IMR-90 (cell line): ENCODE results near the gene ZBTB40. TPM values are rescaled to one million over a fixed set of nuclear protein-coding genes. Genes with fewer than 3 reads are reported as not detected.

ENCODE experiments used
- ATAC-seq: fragments of 200-7000 bp; cut with Tn5 transposase; 2 replicates; pipeline ENCODE4 v1.9.1; 2020; ENCODE audit warnings: low read depth, mild to moderate bottlenecking, moderate library complexity
- BruUV-seq: library from RNA; stranded (reverse); fragments of 400-500 nt; replicated peaks from 2 replicates; lab custom pipeline; 2021; lab: Mats Ljungman, UMichigan
- CTCF ChIA-PET: fragments of 300-600 bp; formaldehyde crosslinking; extraction: SDS; loops from one replicate; lab custom pipeline; 2021; ENCODE audit warnings: antibody characterized with exemption; lab: Yijun Ruan, JAX
- POLR2A ChIA-PET: fragments of 300-600 bp; sonication (Branson Sonifier 250); formaldehyde crosslinking; loops from one replicate; lab custom pipeline; 2022; ENCODE audit warnings: antibody characterized with exemption; ENCODE audit not compliant: unreplicated experiment; lab: Charles Lee
- DNase-seq: peaks from one replicate; pipeline ENCODE4 v3.0.0; 2013
- H2AFZ ChIP-seq: replicated peaks from 2 replicates; pipeline ENCODE3; 2013; ENCODE audit warnings: low read length, mild to moderate bottlenecking; ENCODE audit not compliant: poor library complexity
- H2AK5ac ChIP-seq: 2 replicates; pipeline ENCODE4 v1.6.1; 2013; ENCODE audit warnings: low read depth, low read length, inconsistent platforms
- H2AK9ac ChIP-seq: replicated peaks from 2 replicates; pipeline ENCODE3; 2013; ENCODE audit warnings: mild to moderate bottlenecking, low read depth, low read length, moderate library complexity; ENCODE audit not compliant: poor library complexity
- H2BK120ac ChIP-seq: 2 replicates; pipeline ENCODE4 v1.6.1; 2013; ENCODE audit warnings: low read depth, low read length, inconsistent platforms
- H2BK15ac ChIP-seq: 3 replicates; pipeline ENCODE4 v1.6.1; 2013; ENCODE audit warnings: low read depth, low read length, inconsistent platforms
- H2BK20ac ChIP-seq: 2 replicates; pipeline ENCODE4 v1.6.1; 2013; ENCODE audit warnings: low read depth, mild to moderate bottlenecking, inconsistent platforms, low read length, moderate library complexity
- H2BK5ac ChIP-seq: 2 replicates; pipeline ENCODE4 v1.6.1; 2013; ENCODE audit warnings: mild to moderate bottlenecking, low read depth, low read length, inconsistent platforms; ENCODE audit not compliant: poor library complexity, severe bottlenecking
- H3K14ac ChIP-seq: replicated peaks from 2 replicates; pipeline ENCODE4 v1.6.1; 2013; ENCODE audit warnings: low read depth, low read length, inconsistent platforms
- H3K18ac ChIP-seq: 2 replicates; pipeline ENCODE4 v1.6.1; 2013; ENCODE audit warnings: low read depth, low read length, control low read depth
- H3K23ac ChIP-seq: 2 replicates; pipeline ENCODE4 v1.6.1; 2013; ENCODE audit warnings: low read depth, low read length, inconsistent platforms
- H3K27ac ChIP-seq: 2 replicates; pipeline ENCODE4 v1.5.1; 2013; ENCODE audit warnings: mild to moderate bottlenecking, control low read depth, low read length; ENCODE audit not compliant: insufficient read depth
- H3K27me3 ChIP-seq: 2 replicates; pipeline ENCODE4 v1.6.1; 2013; ENCODE audit warnings: low read length; ENCODE audit not compliant: control insufficient read depth, insufficient read depth
- H3K36me3 ChIP-seq: 2 replicates; pipeline ENCODE4 v1.6.1; 2013; ENCODE audit warnings: low read length, mixed read lengths; ENCODE audit not compliant: control insufficient read depth, insufficient read depth
- H3K4ac ChIP-seq: 2 replicates; pipeline ENCODE4 v1.6.1; 2013; ENCODE audit warnings: low read depth, low read length, inconsistent platforms
- H3K4me1 ChIP-seq: 2 replicates; pipeline ENCODE4 v1.6.1; 2013; ENCODE audit warnings: low read length, mixed read lengths; ENCODE audit not compliant: control insufficient read depth, insufficient read depth
- H3K4me2 ChIP-seq: 2 replicates; pipeline ENCODE4 v1.6.1; 2013; ENCODE audit warnings: low read depth, mild to moderate bottlenecking, control low read depth, low read length, moderate library complexity
- H3K4me3 ChIP-seq: 2 replicates; pipeline ENCODE4 v1.5.1; 2013; ENCODE audit warnings: low read depth, mild to moderate bottlenecking, control low read depth, low read length, moderate library complexity; ENCODE audit not compliant: insufficient read depth
- H3K56ac ChIP-seq: 2 replicates; pipeline ENCODE4 v1.6.1; 2013; ENCODE audit warnings: low read length, inconsistent platforms; ENCODE audit not compliant: insufficient read depth; ENCODE audit errors: extremely low read depth
- H3K79me1 ChIP-seq, 2 experiments: 2 replicates each; pipeline ENCODE4 v1.6.1; 2013; ENCODE audit warnings: low read length in 2 of 2, inconsistent platforms in 1 of 2, low read depth in 1 of 2
- H3K9ac ChIP-seq: 2 replicates; pipeline ENCODE4 v1.6.1; 2013; ENCODE audit warnings: low read depth, low read length, control low read depth
- H3K9me1 ChIP-seq: 2 replicates; pipeline ENCODE4 v1.6.1; 2013; ENCODE audit warnings: low read length, inconsistent platforms; ENCODE audit not compliant: insufficient read depth
- H3K9me3 ChIP-seq: 2 replicates; pipeline ENCODE4 v1.6.1; 2013; ENCODE audit warnings: low read length; ENCODE audit not compliant: control insufficient read depth, insufficient read depth
- H4K20me1 ChIP-seq: 2 replicates; pipeline ENCODE4 v1.6.1; 2013; ENCODE audit warnings: low read length, inconsistent platforms; ENCODE audit not compliant: insufficient read depth
- H4K5ac ChIP-seq: 2 replicates; pipeline ENCODE4 v1.6.1; 2013; ENCODE audit warnings: mild to moderate bottlenecking, low read depth, low read length, control low read depth
- H4K8ac ChIP-seq, 2 experiments: 2 replicates each; pipeline ENCODE4 v1.6.1; 2013; ENCODE audit warnings: low read depth in 2 of 2, low read length in 2 of 2, control low read depth in 1 of 2, inconsistent platforms in 1 of 2
- H4K91ac ChIP-seq: 2 replicates; pipeline ENCODE4 v1.6.1; 2013; ENCODE audit warnings: low read depth, low read length, inconsistent platforms; ENCODE audit not compliant: insufficient read depth
- BHLHE40 ChIP-seq: fragments of 150-350 bp; IDR thresholded peaks from 2 replicates; pipeline ENCODE4 v1.6.1; 2016; ENCODE audit warnings: mild to moderate bottlenecking, low read depth, low read length
- WGBS, 2 experiments: methylation state at CpG; one replicate each; pipeline versions ENCODE4 v1.1.5 to v1.1.7; 2013; ENCODE audit warnings: missing lambda C conversion rate in 2 of 2; ENCODE audit not compliant: insufficient read length in 1 of 2; ENCODE audit errors: extremely low coverage in 2 of 2; 5-methylcytosine and 5-hydroxymethylcytosine counted together
- dilution Hi-C: fragments of 300-500 bp; cut with HindIII; formaldehyde crosslinking; loops from one replicate; pipeline ENCODE4 v1.14.3; 2018; ENCODE audit warnings: low sequenced_read_pairs; ENCODE audit not compliant: unreplicated experiment
- in situ Hi-C: fragments of 300-500 bp; cut with MboI; formaldehyde crosslinking; loops from 3 replicates; pipeline ENCODE4 v1.14.3; 2019; ENCODE audit warnings: low sequenced_read_pairs, inconsistent platforms, mixed read lengths
- intact Hi-C: fragments of 100-400 bp; cut with micrococcal nuclease; formaldehyde crosslinking; loops from 2 replicates; pipeline ENCODE4 v1.10.0; 2022
- polyA plus RNA-seq, 3 experiments: library from polyadenylated mRNA; depleted of rRNA; stranded (reverse); fragments of >200 nt; gene quantifications; 2 replicates each; pipeline ENCODE4 v1.2.3, GENCODE V29; 2012; ENCODE audit warnings: low replicate concordance in 1 of 3
- total RNA-seq: library from RNA; depleted of rRNA; stranded (reverse); fragments of >200 nt; gene quantifications from 2 replicates; pipeline ENCODE4 v1.2.3, GENCODE V29; 2012

Gene ZBTB40
- total and polyA plus RNA-seq, 2 of the 4 experiments (the other 2 are of a cell fraction), result 6.0 to 9.7 TPM

GRCh38 chr1:22490309-22490708 is 38.7 kb downstream of the ZBTB40 start:
- Histone ChIP-seq H3K9me1 (0 out of 2 replicates have a peak, but pooled peaks cover 3% of the 10 kb centered on the region), H3K23ac (no peak overlapping the region), H3K36me3 (no peaks in the 10 kb centered on the region; the same call in 1 of the 2 replicates), H2AK9ac (no peak overlapping the region), H3K27me3 (no peaks in the 10 kb centered on the region), H3K4me2 (no peak overlapping the region), H3K9me3 (no peaks in the 10 kb centered on the region), H3K56ac (no peak overlapping the region), H3K18ac (no peak overlapping the region), H2BK5ac (no peak overlapping the region), H3K9ac (no peak overlapping the region), H4K8ac (no peak overlapping the region), H4K20me1 (peaks cover 7% of the 10 kb centered on the region; the same call in 1 of the 2 replicates), H3K4me1 (no peaks in the 10 kb centered on the region), H2AK5ac (no peak overlapping the region), H3K4ac (no peak overlapping the region), H2BK15ac (no peak overlapping the region), H3K14ac (no peak overlapping the region), H3K79me1 (peaks cover 17 to 19% of the 10 kb centered on the region in 2 experiments), H2AFZ (no peak overlapping the region), H3K4me3 (no peak overlapping the region), H4K91ac (no peak overlapping the region), H2BK120ac (no peak overlapping the region), H3K27ac (no peak overlapping the region), H2BK20ac (no peak overlapping the region), H4K5ac (no peak overlapping the region)
- TF ChIP-seq BHLHE40, result no peak
- BruUV-seq, result no TSS peak
- no CpG with 5 or more reads among the region's 2 CpGs for whole genome bisulfite sequencing, 2 experiments
- POLR2A ChIA-PET, result no interaction called here
- in situ Hi-C loops (no loop called here), dilution Hi-C loops (no loop called here), intact Hi-C loops (no loop called here)
- no peak; the same call in 1 of the 2 replicates for ATAC-seq
- CTCF ChIA-PET, result no interaction called here
- no peak for DNase-seq
